BJ (cell line): Measurements from ENCODE around the gene SKIC8. TPM values are rescaled to one million over a fixed set of nuclear protein-coding genes. Genes with fewer than 3 reads are reported as not detected.
"Not testable (repeated sequence)": the region's sequence is repeated elsewhere in the genome, so short reads cannot be mapped to it uniquely, and the experiment has no call there.

Experiments used
- CTCF ChIA-PET: fragments of 350-600 bp; formaldehyde crosslinking; extraction: SDS; loops from one replicate; lab custom pipeline; 2021; ENCODE audit warnings: antibody characterized with exemption, inconsistent platforms; lab: Yijun Ruan, JAX
- POLR2A ChIA-PET: fragments of 300-600 bp; sonication (Branson Sonifier 250); formaldehyde crosslinking; extraction: SDS; loops from one replicate; lab custom pipeline; 2021; ENCODE audit warnings: antibody characterized with exemption; lab: Charles Lee
- DNase-seq: peaks from one replicate; pipeline ENCODE4 v3.0.0-alpha.2; 2011; ENCODE audit warnings: low read depth
- H3K27me3 ChIP-seq: 2 replicates; pipeline ENCODE4 v1.6.0; 2011; ENCODE audit warnings: low read length; ENCODE audit not compliant: control insufficient read depth, insufficient read depth
- H3K36me3 ChIP-seq: 2 replicates; pipeline ENCODE4 v1.5.1; 2011; ENCODE audit warnings: low read length; ENCODE audit not compliant: control insufficient read depth, insufficient read depth
- H3K4me3 ChIP-seq: 2 replicates; pipeline ENCODE4 v1.5.1; 2011; ENCODE audit warnings: low read depth, mild to moderate bottlenecking, control low read depth, low read length
- CTCF ChIP-seq: IDR thresholded peaks from 2 replicates; pipeline ENCODE4 v1.5.1; 2011; ENCODE audit warnings: low read depth, mild to moderate bottlenecking, control low read depth, inconsistent platforms, low read length, moderate library complexity; ENCODE audit not compliant: insufficient read depth
- polyA plus RNA-seq: library from polyadenylated mRNA; depleted of rRNA; stranded (reverse); fragments of >200 nt; gene quantifications from 2 replicates; pipeline ENCODE4 v1.2.3, GENCODE V29; 2011

Gene SKIC8
- polyA plus RNA-seq, 1 experiment: 72.8 TPM

- CTCF ChIA-PET: interaction anchor here (0.6 to 4.3 kb wide), 2 partner anchors 9 to 141 kb away, joined by 3 to 20 read pairs; no protein-coding TSS in a partner anchor
- no peak for DNase-seq
- no peak overlapping the region for H3K4me3 ChIP-seq
- POLR2A ChIA-PET: no interaction called here
- no peaks in the 10 kb centered on the region for H3K36me3 ChIP-seq
- TF ChIP-seq CTCF: no peak
- peaks cover 3% of the 10 kb centered on the region; the same call in 1 of the 2 replicates for H3K27me3 ChIP-seq
Measured at GRCh38 chr15:78249131-78249530, 50.3 kb downstream of the SKIC8 start.

GRCh38 chr15:78247911-78248310, 51.5 kb downstream of the SKIC8 start:
- no peak for TF ChIP-seq CTCF
- Histone ChIP-seq H3K27me3 (peaks cover 3% of the 10 kb centered on the region; the same call in 1 of the 2 replicates), H3K36me3 (no peaks in the 10 kb centered on the region), H3K4me3 (no peak overlapping the region)
- DNase-seq: no peak
- ChIA-PET POLR2A (no interaction called here), CTCF (interaction anchor here (10.3 kb wide), 1 partner anchor 137 kb away, joined by 177 read pairs; no protein-coding TSS in a partner anchor)

GRCh38 chr15:78245976-78246620, 53.3 kb downstream of the SKIC8 start:
- H3K27me3 ChIP-seq, H3K36me3 ChIP-seq, POLR2A ChIA-PET, H3K4me3 ChIP-seq, DNase-seq: not testable (repeated sequence)
- CTCF ChIA-PET: interaction anchor here (0.6 to 10.3 kb wide), 3 partner anchors 115 to 147 kb away, joined by 3 to 177 read pairs (median 7); partner anchors contain the start of gene CIB2

- POLR2A ChIA-PET, H3K4me3 ChIP-seq, H3K27me3 ChIP-seq, H3K36me3 ChIP-seq, DNase-seq: not testable (repeated sequence)
- CTCF ChIA-PET: interaction anchor here (0.6 to 10.3 kb wide), 6 partner anchors 32 to 286 kb away, joined by 3 to 177 read pairs (median 5); partner anchors contain the start of gene CIB2
Measured at GRCh38 chr15:78245392-78245791, 54.0 kb downstream of the SKIC8 start.

- H3K27me3 ChIP-seq: peaks cover 3% of the 10 kb centered on the region
- no peak for DNase-seq
- POLR2A ChIA-PET: no interaction called here
Measured at GRCh38 chr15:78244893-78245292, 54.5 kb downstream of the SKIC8 start.

More at GRCh38 chr15:78244893-78245292, 54.5 kb downstream of the SKIC8 start:
- no peak for TF ChIP-seq CTCF
- no peaks in the 10 kb centered on the region for H3K36me3 ChIP-seq
- no peak overlapping the region for H3K4me3 ChIP-seq
- CTCF ChIA-PET: interaction anchor here (0.7 to 10.3 kb wide), 7 partner anchors 31 to 286 kb away, joined by 3 to 177 read pairs (median 4); partner anchors contain the start of gene CIB2
